Astrocyte of the spinal cord (primary cell): ENCODE measurements around the gene RPL10.
A peak's percentile ranks its signal among the peaks of the same experiment; 100 is the strongest.

Experiments
- DNase-seq: peaks from one replicate; pipeline ENCODE4 v3.0.0; 2011; ENCODE audit warnings: low read depth, low spot score
- H3K4me3 ChIP-seq: 2 replicates; pipeline ENCODE4 v1.5.1; 2011; ENCODE audit warnings: low read depth, mild to moderate bottlenecking, low read length, moderate library complexity
- in situ Hi-C: cut with HindIII; loops from 2 replicates; pipeline ENCODE4 v1.10.0; 2017; ENCODE audit warnings: low sequenced_read_pairs
- TF ChIP-seq, protein P1 (sequence below): IDR thresholded peaks from 2 replicates; pipeline ENCODE4 v1.5.1; 2012; ENCODE audit warnings: low read depth, mild to moderate bottlenecking, low read length, inconsistent platforms

The RPL10 gene

DNA sequence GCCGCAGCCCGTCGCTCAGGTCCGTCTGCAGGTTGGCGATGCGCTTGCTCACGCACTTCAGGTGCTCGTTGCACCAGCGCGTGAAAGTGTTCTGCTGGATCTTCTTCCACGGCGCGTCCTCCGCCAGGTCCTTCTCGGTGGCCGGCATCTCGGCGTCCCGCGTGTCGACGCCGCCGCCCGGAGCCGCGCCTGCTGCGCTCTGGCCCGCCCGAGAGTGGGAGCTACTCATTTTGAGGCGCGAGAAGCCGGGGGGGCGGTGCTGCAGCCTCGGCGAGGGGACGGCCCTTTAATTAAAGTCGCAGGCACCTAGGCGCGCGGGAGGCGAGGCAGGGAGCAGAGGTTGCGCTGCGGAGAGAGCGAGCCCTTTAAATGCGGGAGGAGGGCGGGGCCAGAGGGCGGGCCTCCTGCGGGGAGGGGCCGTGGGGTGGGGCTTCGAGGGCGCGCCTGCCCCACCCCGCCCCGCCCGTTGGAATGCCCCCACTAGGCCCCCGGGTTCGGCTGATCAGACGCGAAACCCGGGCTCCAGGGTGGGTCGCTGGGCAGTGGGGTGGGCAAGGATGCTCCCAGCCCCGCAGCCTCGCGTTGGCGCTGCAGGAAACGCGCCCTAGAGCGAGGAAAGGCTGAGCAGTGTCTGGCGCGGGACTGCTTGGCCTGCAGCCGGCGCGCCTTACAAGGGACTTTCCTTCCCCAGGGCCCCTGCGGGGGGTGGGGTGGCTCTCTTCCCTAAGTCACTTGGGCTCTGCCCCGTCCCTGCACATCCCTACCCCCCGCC, 27.0 kb upstream of the RPL10 start:
- TF ChIP-seq, protein P1, sequence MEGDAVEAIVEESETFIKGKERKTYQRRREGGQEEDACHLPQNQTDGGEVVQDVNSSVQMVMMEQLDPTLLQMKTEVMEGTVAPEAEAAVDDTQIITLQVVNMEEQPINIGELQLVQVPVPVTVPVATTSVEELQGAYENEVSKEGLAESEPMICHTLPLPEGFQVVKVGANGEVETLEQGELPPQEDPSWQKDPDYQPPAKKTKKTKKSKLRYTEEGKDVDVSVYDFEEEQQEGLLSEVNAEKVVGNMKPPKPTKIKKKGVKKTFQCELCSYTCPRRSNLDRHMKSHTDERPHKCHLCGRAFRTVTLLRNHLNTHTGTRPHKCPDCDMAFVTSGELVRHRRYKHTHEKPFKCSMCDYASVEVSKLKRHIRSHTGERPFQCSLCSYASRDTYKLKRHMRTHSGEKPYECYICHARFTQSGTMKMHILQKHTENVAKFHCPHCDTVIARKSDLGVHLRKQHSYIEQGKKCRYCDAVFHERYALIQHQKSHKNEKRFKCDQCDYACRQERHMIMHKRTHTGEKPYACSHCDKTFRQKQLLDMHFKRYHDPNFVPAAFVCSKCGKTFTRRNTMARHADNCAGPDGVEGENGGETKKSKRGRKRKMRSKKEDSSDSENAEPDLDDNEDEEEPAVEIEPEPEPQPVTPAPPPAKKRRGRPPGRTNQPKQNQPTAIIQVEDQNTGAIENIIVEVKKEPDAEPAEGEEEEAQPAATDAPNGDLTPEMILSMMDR: no peak
- peak; percentile 96 for DNase-seq
- in situ Hi-C loops: no loop called here
- peak overlapping the region; percentile 71 for H3K4me3 ChIP-seq

DNA sequence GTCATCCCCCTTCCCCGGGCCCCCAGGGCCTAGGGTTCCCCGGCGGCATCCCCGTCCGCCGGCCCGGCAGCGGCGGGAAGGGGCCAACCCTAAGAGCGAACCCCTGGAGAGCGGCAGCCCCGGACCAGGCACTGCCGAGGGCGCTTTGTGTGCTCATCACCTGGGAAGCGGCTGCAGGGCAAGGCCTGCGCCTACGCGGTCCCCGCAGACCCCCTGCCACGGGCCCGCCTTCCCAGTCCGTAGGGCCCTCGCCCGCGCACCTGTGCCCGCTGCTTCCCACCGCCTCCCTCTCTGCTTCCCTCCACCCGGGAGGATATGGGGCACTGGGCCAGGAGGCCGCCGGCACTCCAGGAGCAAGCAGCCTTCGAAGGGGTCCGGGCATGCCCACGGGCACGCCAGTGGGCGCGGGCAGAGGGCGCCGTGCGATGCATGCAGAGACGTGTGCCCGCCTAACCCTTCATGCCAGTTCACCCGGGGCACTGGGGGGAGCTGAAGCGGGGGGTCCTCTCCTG, 26.3 kb upstream of the RPL10 start:
- peak overlapping the region; percentile 44 for H3K4me3 ChIP-seq
- in situ Hi-C loops: no loop called here
- DNase-seq: no peak
- TF ChIP-seq, protein P1: no peak

DNA sequence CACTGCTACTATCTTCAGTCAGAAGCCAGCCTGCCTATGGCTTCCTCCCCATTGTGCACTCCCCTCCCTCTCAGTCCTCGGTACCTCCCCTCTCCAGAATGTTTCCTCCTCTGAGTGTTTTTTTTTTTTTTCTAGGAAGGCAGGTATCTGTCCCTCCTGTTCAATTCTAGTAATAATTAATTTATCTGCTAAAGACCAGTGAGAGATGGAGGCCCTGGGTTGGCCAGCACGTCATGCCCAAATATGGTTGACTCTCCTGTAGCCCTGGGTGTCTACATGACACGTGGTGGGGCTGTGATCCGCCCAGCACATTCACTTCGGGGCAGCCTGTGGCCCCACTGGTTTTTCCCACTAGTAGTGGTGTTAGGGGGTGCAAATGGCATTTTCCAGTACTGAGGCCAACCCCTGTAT, 25.6 kb upstream of the RPL10 start:
- H3K4me3 ChIP-seq: peak overlapping the region; percentile 44
- TF ChIP-seq, protein P1: no peak
- DNase-seq: peak; percentile 37
- in situ Hi-C loops: no loop called here

DNA sequence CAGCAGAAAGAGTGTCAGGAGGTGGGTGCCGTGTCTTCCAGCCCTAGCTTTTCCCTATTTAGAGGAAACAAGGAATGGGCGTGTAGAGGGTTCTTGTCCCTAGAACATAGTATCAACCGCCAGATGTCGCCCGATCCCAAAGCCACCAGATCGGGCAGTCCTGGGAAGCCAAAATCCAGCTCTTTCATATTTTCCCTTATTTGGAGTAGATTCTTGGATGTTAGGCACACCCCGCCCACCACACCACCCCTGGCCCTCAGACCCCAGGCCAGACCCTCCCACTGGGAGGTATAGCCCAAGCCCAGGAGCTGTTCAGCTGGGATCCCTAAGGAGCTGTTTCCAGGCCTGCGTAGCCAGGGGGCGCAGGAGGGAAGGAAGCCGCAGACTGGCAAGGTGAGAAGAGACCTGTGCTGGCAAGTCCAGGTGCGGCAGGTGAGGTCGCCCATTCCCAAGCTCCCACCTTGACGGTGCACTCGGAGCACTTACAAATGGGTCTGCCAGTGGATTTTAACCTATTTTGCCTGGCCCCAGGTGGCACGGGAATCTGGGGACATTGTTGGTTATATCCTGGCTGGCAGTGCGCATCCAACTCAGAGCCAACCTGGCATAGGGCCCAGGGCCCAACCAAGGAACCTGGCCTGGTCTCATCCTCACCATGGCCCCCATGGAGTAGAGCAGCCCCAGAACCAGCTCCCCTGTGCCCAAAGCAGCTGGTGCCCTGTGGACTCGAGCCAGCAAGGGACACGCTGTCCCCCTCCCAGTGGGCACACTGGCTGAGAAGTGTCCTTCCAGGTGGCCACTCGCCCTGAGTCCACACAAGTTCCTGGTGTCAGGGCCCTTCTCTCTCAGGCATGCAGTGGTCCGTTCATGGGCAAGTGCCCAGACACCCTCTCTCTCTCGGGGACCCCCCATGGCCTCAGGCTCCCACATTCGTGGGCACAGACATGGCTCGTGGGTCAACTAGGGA, 24.6 kb upstream of the RPL10 start:
- TF ChIP-seq, protein P1: peak; percentile 62
- peak overlapping the region; percentile 55 for H3K4me3 ChIP-seq
- DNase-seq: peak; percentile 79
- in situ Hi-C loops: no loop called here

DNA sequence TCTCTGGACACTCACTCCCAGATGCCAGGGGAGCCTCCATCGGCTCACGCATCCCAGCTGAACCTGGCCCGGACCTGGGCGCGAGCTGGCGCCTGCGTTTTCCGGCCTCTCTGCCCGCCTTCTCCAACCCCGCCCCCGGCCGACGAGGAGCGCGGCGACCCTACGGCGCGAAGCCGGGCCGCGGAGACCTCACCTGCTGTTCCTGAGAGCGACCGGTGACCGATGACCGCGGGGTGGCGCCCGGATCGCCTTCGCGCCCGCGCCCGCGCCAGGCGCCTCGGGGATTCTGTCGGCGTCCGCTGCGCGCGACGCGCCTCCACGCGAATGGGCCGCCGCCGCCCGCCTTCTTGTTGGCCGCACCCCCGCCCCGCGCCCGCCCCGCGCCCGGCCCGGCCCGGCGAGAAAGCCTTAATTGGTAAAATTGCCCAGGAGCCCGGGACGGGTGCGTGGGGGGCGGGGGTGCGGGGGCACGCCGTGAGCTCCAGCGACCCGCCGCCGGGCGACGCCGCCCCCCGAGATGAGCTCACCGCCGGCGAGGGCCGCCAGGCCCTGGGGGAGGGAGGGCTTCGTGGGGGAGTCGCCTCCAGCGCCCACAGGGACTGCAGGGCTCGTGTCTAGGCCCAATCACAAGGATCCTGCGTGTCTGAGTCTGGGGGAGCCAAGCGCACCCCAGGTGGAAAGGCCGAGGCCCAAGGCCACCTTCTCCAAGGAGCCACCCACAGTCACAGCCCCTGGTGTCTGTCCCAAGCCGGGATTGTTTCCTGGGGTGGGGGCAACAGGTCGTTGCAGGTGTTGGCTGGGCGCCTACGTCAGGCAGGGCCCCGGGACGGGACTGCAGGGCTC, 23.6 kb upstream of the RPL10 start, which contains the start of gene FLNA:
FLNA (minus strand) TSS at position 322 of the 843 bp plus-strand sequence. CDS start 3,389 bp downstream, outside the sequence.
- TF ChIP-seq, protein P1: no peak
- no peak for DNase-seq
- in situ Hi-C loops: no loop called here
- H3K4me3 ChIP-seq: peak within 1 kb of the TSS; percentile 55

DNA sequence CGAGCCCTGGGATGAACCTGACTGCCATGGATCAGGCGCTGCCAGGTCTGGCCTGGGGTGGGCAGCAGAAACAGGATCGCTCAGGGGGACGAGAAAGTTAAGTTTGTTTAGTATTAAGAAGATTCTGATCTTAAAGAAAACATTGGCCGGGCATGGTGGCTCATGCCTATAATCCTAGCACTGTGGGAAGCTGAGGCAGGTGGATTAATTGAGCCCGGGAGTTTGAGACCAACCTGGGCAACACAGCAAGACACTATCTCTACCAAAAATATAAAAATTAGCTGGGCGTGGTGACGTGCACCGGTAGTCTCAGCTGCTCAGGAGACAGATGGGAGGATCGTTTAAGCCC, 23.0 kb upstream of the RPL10 start:
- in situ Hi-C loops: no loop called here
- TF ChIP-seq, protein P1: no peak
- peak overlapping the region; percentile 32 for H3K4me3 ChIP-seq
- no peak for DNase-seq
